Uterus (tissue), 2 donors: Measurements from ENCODE around the gene MRPL28.
"Not testable (repeated sequence)": the region's sequence is repeated elsewhere in the genome, so short reads cannot be mapped to it uniquely, and the experiment has no call there.

Experiments
- CTCF ChIP-seq, 4 experiments: fragments of 200-600 bp in 2 of 4; fragments of 450-650 bp in 2 of 4; sonication (generic) in 2 of 4; IDR thresholded peaks; one replicate each; pipeline ENCODE4 v1.5.1; 2016 to 2019; ENCODE audit warnings: antibody characterized with exemption in 4 of 4, mild to moderate bottlenecking in 2 of 4, moderate library complexity in 1 of 4
- POLR2A ChIP-seq, 2 donors: fragments of 450-650 bp; IDR thresholded peaks; one replicate each; pipeline ENCODE4 v1.6.1; 2016; ENCODE audit warnings: antibody characterized with exemption in 2 of 2, mild to moderate bottlenecking in 1 of 2, moderate library complexity in 1 of 2

GRCh38 chr16:387761-388666, 17.7 kb upstream of the MRPL28 start:
- TF ChIP-seq POLR2A, CTCF (IDR thresholded peaks at IDR 0.05): not testable (repeated sequence)
